ENCODE data around the gene ARHGEF7. TPM values are rescaled to one million over a fixed set of nuclear protein-coding genes. Genes with fewer than 3 reads are reported as not detected.

The ARHGEF7 gene
- polyA plus RNA-seq, 1 donor (not counting 4 experiments of a cell fraction or from before 2014, with no cell fraction given): 25.2 TPM

DNA sequence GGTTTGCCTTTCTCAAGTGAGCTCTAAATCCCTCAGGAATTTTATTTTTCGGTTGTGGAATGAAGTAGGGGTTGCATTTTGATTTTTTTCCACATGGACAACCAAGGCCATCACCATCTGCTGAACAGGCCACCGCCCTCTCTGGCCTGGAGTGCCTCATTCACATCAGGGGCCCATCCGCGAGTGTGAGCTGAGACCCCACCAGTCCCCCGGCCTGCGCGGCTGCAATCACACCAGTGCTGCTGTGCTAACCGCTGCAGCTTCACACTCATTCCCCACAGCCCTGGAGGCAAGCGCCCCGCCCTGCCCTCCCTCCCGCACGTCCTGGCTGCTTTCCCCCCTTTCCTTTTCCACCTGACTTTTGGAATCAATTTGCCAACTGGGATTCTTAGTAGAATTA lies 35.7 kb upstream of the ARHGEF7 start:
- H3K4me1 ChIP-seq (ENCODE audit: control insufficient read depth, extremely low read depth, insufficient read depth, low read length): no peaks in the 10 kb centered on the region
- no peaks in the 10 kb centered on the region for H3K36me3 ChIP-seq (ENCODE audit: control insufficient read depth in 2 of 2, extremely low read depth in 1 of 2, insufficient read depth in 2 of 2, low read length in 2 of 2)
- no peak overlapping the region for H3K4me3 ChIP-seq (ENCODE audit: control insufficient read depth in 2 of 3, extremely low read depth in 1 of 3, insufficient read depth in 2 of 3, low read depth in 1 of 3, low read length in 3 of 3)
- FAIRE-seq (no peak), DNase-seq (ENCODE audit: low read depth, low spot score) (no peak)
- no peak overlapping the region for H3K27ac ChIP-seq (ENCODE audit: control insufficient read depth, insufficient read depth, low read length)
- no peaks in the 10 kb centered on the region for H3K79me2 ChIP-seq (ENCODE audit: control insufficient read depth, insufficient read depth, low read length)
- no peaks in the 10 kb centered on the region for H3K27me3 ChIP-seq (ENCODE audit: control insufficient read depth, extremely low read depth, insufficient read depth, low read length)
- dilution Hi-C loops (cut with MboI; ENCODE audit: extremely low pct_ligation_motif_present, low sequenced_read_pairs): no loop called here
- no peak overlapping the region for H3K9ac ChIP-seq (ENCODE audit: control insufficient read depth, extremely low read depth, insufficient read depth, low read length)
- H3K9me3 ChIP-seq (ENCODE audit: control insufficient read depth, low read depth, low read length): no peaks in the 10 kb centered on the region
- no peaks in the 10 kb centered on the region for H4K20me1 ChIP-seq (ENCODE audit: control insufficient read depth, extremely low read depth, insufficient read depth, low read length)
- TF ChIP-seq, protein P1, sequence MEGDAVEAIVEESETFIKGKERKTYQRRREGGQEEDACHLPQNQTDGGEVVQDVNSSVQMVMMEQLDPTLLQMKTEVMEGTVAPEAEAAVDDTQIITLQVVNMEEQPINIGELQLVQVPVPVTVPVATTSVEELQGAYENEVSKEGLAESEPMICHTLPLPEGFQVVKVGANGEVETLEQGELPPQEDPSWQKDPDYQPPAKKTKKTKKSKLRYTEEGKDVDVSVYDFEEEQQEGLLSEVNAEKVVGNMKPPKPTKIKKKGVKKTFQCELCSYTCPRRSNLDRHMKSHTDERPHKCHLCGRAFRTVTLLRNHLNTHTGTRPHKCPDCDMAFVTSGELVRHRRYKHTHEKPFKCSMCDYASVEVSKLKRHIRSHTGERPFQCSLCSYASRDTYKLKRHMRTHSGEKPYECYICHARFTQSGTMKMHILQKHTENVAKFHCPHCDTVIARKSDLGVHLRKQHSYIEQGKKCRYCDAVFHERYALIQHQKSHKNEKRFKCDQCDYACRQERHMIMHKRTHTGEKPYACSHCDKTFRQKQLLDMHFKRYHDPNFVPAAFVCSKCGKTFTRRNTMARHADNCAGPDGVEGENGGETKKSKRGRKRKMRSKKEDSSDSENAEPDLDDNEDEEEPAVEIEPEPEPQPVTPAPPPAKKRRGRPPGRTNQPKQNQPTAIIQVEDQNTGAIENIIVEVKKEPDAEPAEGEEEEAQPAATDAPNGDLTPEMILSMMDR (optimal IDR thresholded peaks at IDR 0.05 in 1 of 3, IDR thresholded peaks at IDR 0.05 in 1 of 3, conservative IDR thresholded peaks at IDR 0.05 in 1 of 3; ENCODE audit: extremely low read depth in 1 of 3, insufficient read depth in 2 of 3, low read length in 3 of 3): no peak
- TF ChIP-seq EZH2 (IDR thresholded peaks at IDR 0.05; ENCODE audit: low read length): no peak
- no peak overlapping the region for H3K4me2 ChIP-seq (ENCODE audit: control insufficient read depth, extremely low read depth, insufficient read depth, low read depth, low read length)
- no peaks in the 10 kb centered on the region for H3K9me1 ChIP-seq (ENCODE audit: control insufficient read depth, extremely low read depth, insufficient read depth, low read length)
- H2AFZ ChIP-seq (ENCODE audit: control insufficient read depth, low read length): no peak overlapping the region

DNA sequence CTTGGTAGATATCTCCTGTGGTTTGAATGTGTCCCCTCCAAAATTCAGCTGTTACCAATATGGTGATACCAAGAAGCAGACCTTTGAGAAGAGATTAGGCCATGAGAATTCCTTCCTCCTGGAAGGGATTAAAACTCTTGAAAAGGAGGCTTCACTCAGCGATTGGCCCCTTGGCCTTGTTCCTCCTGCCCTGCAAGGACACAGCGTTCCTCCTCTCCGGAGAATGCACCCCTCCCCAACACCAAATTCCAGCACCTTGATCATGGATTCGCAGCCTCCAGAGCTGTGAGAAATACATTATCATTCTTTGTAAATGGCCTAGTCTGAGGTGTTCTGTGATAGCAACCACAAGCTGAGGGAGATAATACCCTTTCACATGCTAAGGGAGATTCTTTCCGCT lies 34.5 kb upstream of the ARHGEF7 start:
- no peaks in the 10 kb centered on the region for H3K27me3 ChIP-seq (ENCODE audit: control insufficient read depth, extremely low read depth, insufficient read depth, low read length)
- DNase-seq (ENCODE audit: low read depth, low spot score) (no peak), FAIRE-seq (no peak)
- no peaks in the 10 kb centered on the region for H3K9me3 ChIP-seq (ENCODE audit: control insufficient read depth, low read depth, low read length)
- no peaks in the 10 kb centered on the region for H3K79me2 ChIP-seq (ENCODE audit: control insufficient read depth, insufficient read depth, low read length)
- no peaks in the 10 kb centered on the region for H3K36me3 ChIP-seq (ENCODE audit: control insufficient read depth in 2 of 2, extremely low read depth in 1 of 2, insufficient read depth in 2 of 2, low read length in 2 of 2)
- no peaks in the 10 kb centered on the region for H4K20me1 ChIP-seq (ENCODE audit: control insufficient read depth, extremely low read depth, insufficient read depth, low read length)
- no peak overlapping the region for H3K4me3 ChIP-seq (ENCODE audit: control insufficient read depth in 2 of 3, extremely low read depth in 1 of 3, insufficient read depth in 2 of 3, low read depth in 1 of 3, low read length in 3 of 3)
- H2AFZ ChIP-seq (ENCODE audit: control insufficient read depth, low read length): no peak overlapping the region
- no peak for TF ChIP-seq EZH2 (IDR thresholded peaks at IDR 0.05; ENCODE audit: low read length)
- TF ChIP-seq, protein P1 (optimal IDR thresholded peaks at IDR 0.05 in 1 of 3, IDR thresholded peaks at IDR 0.05 in 1 of 3, conservative IDR thresholded peaks at IDR 0.05 in 1 of 3; ENCODE audit: extremely low read depth in 1 of 3, insufficient read depth in 2 of 3, low read length in 3 of 3): no peak
- dilution Hi-C loops (cut with MboI; ENCODE audit: extremely low pct_ligation_motif_present, low sequenced_read_pairs): no loop called here
- no peak overlapping the region for H3K9ac ChIP-seq (ENCODE audit: control insufficient read depth, extremely low read depth, insufficient read depth, low read length)
- H3K4me1 ChIP-seq (ENCODE audit: control insufficient read depth, extremely low read depth, insufficient read depth, low read length): no peaks in the 10 kb centered on the region
- H3K27ac ChIP-seq (ENCODE audit: control insufficient read depth, insufficient read depth, low read length): no peak overlapping the region
- H3K9me1 ChIP-seq (ENCODE audit: control insufficient read depth, extremely low read depth, insufficient read depth, low read length): no peaks in the 10 kb centered on the region
- no peak overlapping the region for H3K4me2 ChIP-seq (ENCODE audit: control insufficient read depth, extremely low read depth, insufficient read depth, low read depth, low read length)
